HG03460 (cell line): ENCODE measurements around the gene CEP164.

ENCODE experiments used
- ATAC-seq: cut with Tn5 transposase; IDR thresholded peaks from one replicate; pipeline ENCODE4 v1.9.1; 2021; ENCODE audit not compliant: unreplicated experiment

The CEP164 gene

GRCh38 chr11:117356126-117356890, 28.7 kb downstream of the CEP164 start:
- ATAC-seq, result no peak

GRCh38 chr11:117361432-117361831, 33.8 kb downstream of the CEP164 start:
- ATAC-seq, result no peak

- no peak for ATAC-seq
Observed at GRCh38 chr11:117366248-117366647, 38.6 kb downstream of the CEP164 start.

GRCh38 chr11:117366875-117367274, 39.2 kb downstream of the CEP164 start:
- ATAC-seq, result no peak

- no peak for ATAC-seq
Observed at GRCh38 chr11:117369534-117369933, 41.9 kb downstream of the CEP164 start.

GRCh38 chr11:117371453-117371852, 43.8 kb downstream of the CEP164 start:
- ATAC-seq, result no peak

- ATAC-seq, result no peak
Observed at GRCh38 chr11:117374316-117375055, 46.8 kb downstream of the CEP164 start.

GRCh38 chr11:117375960-117376359, 48.3 kb downstream of the CEP164 start:
- no peak for ATAC-seq

GRCh38 chr11:117376517-117376916, 48.9 kb downstream of the CEP164 start:
- no peak for ATAC-seq

GRCh38 chr11:117378976-117379865, 51.6 kb downstream of the CEP164 start:
- no peak for ATAC-seq

- ATAC-seq, result no peak
Observed at GRCh38 chr11:117380676-117381075, 53.0 kb downstream of the CEP164 start.

GRCh38 chr11:117381481-117382387, 54.1 kb downstream of the CEP164 start:
- no peak for ATAC-seq

- no peak for ATAC-seq
Observed at GRCh38 chr11:117382746-117383145, 55.1 kb downstream of the CEP164 start.

GRCh38 chr11:117384045-117384444, 56.4 kb downstream of the CEP164 start:
- no peak for ATAC-seq

GRCh38 chr11:117385471-117385870, 57.8 kb downstream of the CEP164 start:
- ATAC-seq, result no peak

- ATAC-seq, result no peak
Observed at GRCh38 chr11:117385906-117386305, 58.3 kb downstream of the CEP164 start.

- ATAC-seq, result no peak
Observed at GRCh38 chr11:117387992-117388755, 60.5 kb downstream of the CEP164 start.

- ATAC-seq, result no peak
Observed at GRCh38 chr11:117390743-117391142, 63.1 kb downstream of the CEP164 start.

GRCh38 chr11:117391181-117391580, 63.5 kb downstream of the CEP164 start:
- no peak for ATAC-seq
